Measurements from ENCODE around the gene CLCN7. TPM values are rescaled to one million over a fixed set of nuclear protein-coding genes. Genes with fewer than 3 reads are reported as not detected.

Gene CLCN7
- total RNA-seq, 1 experiment from 2014 or later: 64.0 TPM

GRCh38 chr16:1457489-1458245 is 17.2 kb downstream of the CLCN7 start:
- no peaks in the 10 kb centered on the region for H3K4me1 ChIP-seq (ENCODE audit: control insufficient read depth in 1 of 2, insufficient read depth in 2 of 2, low read length in 2 of 2)
- no TSS peak for BruUV-seq (replicated peaks)
- H3K4me2 ChIP-seq (ENCODE audit: low read length): no peak overlapping the region
- no peaks in the 10 kb centered on the region for H3K9me3 ChIP-seq (ENCODE audit: control insufficient read depth in 1 of 2, insufficient read depth in 1 of 2, low read depth in 1 of 2, low read length in 2 of 2)
- no peaks in the 10 kb centered on the region; a peak in 1 of 4 replicates for H3K36me3 ChIP-seq (ENCODE audit: control insufficient read depth in 1 of 2, insufficient read depth in 2 of 2, low read length in 2 of 2)
- TF ChIP-seq POLR2A (IDR thresholded peaks at IDR 0.05; ENCODE audit: borderline replicate concordance, extremely low read depth, insufficient read depth, insufficient read length) (no peak), YY1 (IDR thresholded peaks at IDR 0.05; ENCODE audit: extremely low read depth, insufficient replicate concordance, low read depth, low read length) (no peak), JUND (IDR thresholded peaks at IDR 0.05) (no peak), EZH2 (IDR thresholded peaks at IDR 0.05) (no peak), MAX (IDR thresholded peaks at IDR 0.05) (no peak), TCF7L2 (IDR thresholded peaks at IDR 0.05; ENCODE audit: borderline replicate concordance, extremely low read depth, insufficient read depth, insufficient read length) (no peak), ZNF274 (IDR thresholded peaks at IDR 0.05; ENCODE audit: low read depth, low read length) (no peak), RAD21 (IDR thresholded peaks at IDR 0.05; ENCODE audit: low read depth) (no peak), SP1 (IDR thresholded peaks at IDR 0.05; ENCODE audit: low read depth) (no peak), FOSL1 (IDR thresholded peaks at IDR 0.05; ENCODE audit: low read depth) (no peak), ZBTB33 (IDR thresholded peaks at IDR 0.05; ENCODE audit: extremely low read depth, insufficient replicate concordance, low read length) (no peak)
- CTCF ChIA-PET: no interaction called here
- H2AFZ ChIP-seq (ENCODE audit: low read depth, low read length, poor library complexity, severe bottlenecking): no peak overlapping the region
- no peaks in the 10 kb centered on the region for H4K20me1 ChIP-seq (ENCODE audit: insufficient read depth)
- no peak overlapping the region for H3K27ac ChIP-seq (ENCODE audit: low read depth, low read length)
- H3K27me3 ChIP-seq (ENCODE audit: insufficient read depth, low read length): no peaks in the 10 kb centered on the region
- no peak for DNase-seq (ENCODE audit: low read depth, low spot score)
- RAD21 ChIA-PET (ENCODE audit: low non-redundant PET in 1 of 2, low total read pairs in 2 of 2, uncharacterized antibody in 2 of 2, unreplicated experiment in 2 of 2): no interaction called here
- intact Hi-C loops (cut with micrococcal nuclease): no loop called here
- H3K9me2 ChIP-seq (ENCODE audit: insufficient read depth): no peaks in the 10 kb centered on the region
- H3K9ac ChIP-seq (ENCODE audit: low read length): no peak overlapping the region
- no peak for ATAC-seq
- POLR2A ChIA-PET: no interaction called here
- H3K79me2 ChIP-seq (ENCODE audit: insufficient read depth, low read length): no peaks in the 10 kb centered on the region
- no peak overlapping the region for H3K4me3 ChIP-seq (replicated peaks in 1 of 2; ENCODE audit: low read depth in 1 of 2, low read length in 2 of 2)
